IMR-90 (cell line): Measurements from ENCODE around the gene PKHD1. TPM values are rescaled to one million over a fixed set of nuclear protein-coding genes. Genes with fewer than 3 reads are reported as not detected.

ENCODE experiments used
- ATAC-seq: fragments of 200-7000 bp; cut with Tn5 transposase; 2 replicates; pipeline ENCODE4 v1.9.1; 2020; ENCODE audit warnings: low read depth, mild to moderate bottlenecking, moderate library complexity
- BruUV-seq: library from RNA; stranded (reverse); fragments of 400-500 nt; replicated peaks from 2 replicates; lab custom pipeline; 2021; lab: Mats Ljungman, UMichigan
- CTCF ChIA-PET: fragments of 300-600 bp; formaldehyde crosslinking; extraction: SDS; loops from one replicate; lab custom pipeline; 2021; ENCODE audit warnings: antibody characterized with exemption; lab: Yijun Ruan, JAX
- POLR2A ChIA-PET: fragments of 300-600 bp; sonication (Branson Sonifier 250); formaldehyde crosslinking; loops from one replicate; lab custom pipeline; 2022; ENCODE audit warnings: antibody characterized with exemption; ENCODE audit not compliant: unreplicated experiment; lab: Charles Lee
- DNase-seq: peaks from one replicate; pipeline ENCODE4 v3.0.0; 2013
- H2AFZ ChIP-seq: replicated peaks from 2 replicates; pipeline ENCODE3; 2013; ENCODE audit warnings: low read length, mild to moderate bottlenecking; ENCODE audit not compliant: poor library complexity
- H2AK5ac ChIP-seq: 2 replicates; pipeline ENCODE4 v1.6.1; 2013; ENCODE audit warnings: low read depth, low read length, inconsistent platforms
- H2AK9ac ChIP-seq: replicated peaks from 2 replicates; pipeline ENCODE3; 2013; ENCODE audit warnings: mild to moderate bottlenecking, low read depth, low read length, moderate library complexity; ENCODE audit not compliant: poor library complexity
- H2BK120ac ChIP-seq: 2 replicates; pipeline ENCODE4 v1.6.1; 2013; ENCODE audit warnings: low read depth, low read length, inconsistent platforms
- H2BK15ac ChIP-seq: 3 replicates; pipeline ENCODE4 v1.6.1; 2013; ENCODE audit warnings: low read depth, low read length, inconsistent platforms
- H2BK20ac ChIP-seq: 2 replicates; pipeline ENCODE4 v1.6.1; 2013; ENCODE audit warnings: low read depth, mild to moderate bottlenecking, inconsistent platforms, low read length, moderate library complexity
- H2BK5ac ChIP-seq: 2 replicates; pipeline ENCODE4 v1.6.1; 2013; ENCODE audit warnings: mild to moderate bottlenecking, low read depth, low read length, inconsistent platforms; ENCODE audit not compliant: poor library complexity, severe bottlenecking
- H3K14ac ChIP-seq: replicated peaks from 2 replicates; pipeline ENCODE4 v1.6.1; 2013; ENCODE audit warnings: low read depth, low read length, inconsistent platforms
- H3K18ac ChIP-seq: 2 replicates; pipeline ENCODE4 v1.6.1; 2013; ENCODE audit warnings: low read depth, low read length, control low read depth
- H3K23ac ChIP-seq: 2 replicates; pipeline ENCODE4 v1.6.1; 2013; ENCODE audit warnings: low read depth, low read length, inconsistent platforms
- H3K27ac ChIP-seq: 2 replicates; pipeline ENCODE4 v1.5.1; 2013; ENCODE audit warnings: mild to moderate bottlenecking, control low read depth, low read length; ENCODE audit not compliant: insufficient read depth
- H3K27me3 ChIP-seq: 2 replicates; pipeline ENCODE4 v1.6.1; 2013; ENCODE audit warnings: low read length; ENCODE audit not compliant: control insufficient read depth, insufficient read depth
- H3K36me3 ChIP-seq: 2 replicates; pipeline ENCODE4 v1.6.1; 2013; ENCODE audit warnings: low read length, mixed read lengths; ENCODE audit not compliant: control insufficient read depth, insufficient read depth
- H3K4ac ChIP-seq: 2 replicates; pipeline ENCODE4 v1.6.1; 2013; ENCODE audit warnings: low read depth, low read length, inconsistent platforms
- H3K4me1 ChIP-seq: 2 replicates; pipeline ENCODE4 v1.6.1; 2013; ENCODE audit warnings: low read length, mixed read lengths; ENCODE audit not compliant: control insufficient read depth, insufficient read depth
- H3K4me2 ChIP-seq: 2 replicates; pipeline ENCODE4 v1.6.1; 2013; ENCODE audit warnings: low read depth, mild to moderate bottlenecking, control low read depth, low read length, moderate library complexity
- H3K4me3 ChIP-seq: 2 replicates; pipeline ENCODE4 v1.5.1; 2013; ENCODE audit warnings: low read depth, mild to moderate bottlenecking, control low read depth, low read length, moderate library complexity; ENCODE audit not compliant: insufficient read depth
- H3K56ac ChIP-seq: 2 replicates; pipeline ENCODE4 v1.6.1; 2013; ENCODE audit warnings: low read length, inconsistent platforms; ENCODE audit not compliant: insufficient read depth; ENCODE audit errors: extremely low read depth
- H3K79me1 ChIP-seq, 2 experiments: 2 replicates each; pipeline ENCODE4 v1.6.1; 2013; ENCODE audit warnings: low read length in 2 of 2, inconsistent platforms in 1 of 2, low read depth in 1 of 2
- H3K9ac ChIP-seq: 2 replicates; pipeline ENCODE4 v1.6.1; 2013; ENCODE audit warnings: low read depth, low read length, control low read depth
- H3K9me1 ChIP-seq: 2 replicates; pipeline ENCODE4 v1.6.1; 2013; ENCODE audit warnings: low read length, inconsistent platforms; ENCODE audit not compliant: insufficient read depth
- H3K9me3 ChIP-seq: 2 replicates; pipeline ENCODE4 v1.6.1; 2013; ENCODE audit warnings: low read length; ENCODE audit not compliant: control insufficient read depth, insufficient read depth
- H4K20me1 ChIP-seq: 2 replicates; pipeline ENCODE4 v1.6.1; 2013; ENCODE audit warnings: low read length, inconsistent platforms; ENCODE audit not compliant: insufficient read depth
- H4K5ac ChIP-seq: 2 replicates; pipeline ENCODE4 v1.6.1; 2013; ENCODE audit warnings: mild to moderate bottlenecking, low read depth, low read length, control low read depth
- H4K8ac ChIP-seq, 2 experiments: 2 replicates each; pipeline ENCODE4 v1.6.1; 2013; ENCODE audit warnings: low read depth in 2 of 2, low read length in 2 of 2, control low read depth in 1 of 2, inconsistent platforms in 1 of 2
- H4K91ac ChIP-seq: 2 replicates; pipeline ENCODE4 v1.6.1; 2013; ENCODE audit warnings: low read depth, low read length, inconsistent platforms; ENCODE audit not compliant: insufficient read depth
- BHLHE40 ChIP-seq: fragments of 150-350 bp; IDR thresholded peaks from 2 replicates; pipeline ENCODE4 v1.6.1; 2016; ENCODE audit warnings: mild to moderate bottlenecking, low read depth, low read length
- ELK1 ChIP-seq: fragments of 150-350 bp; IDR thresholded peaks from 2 replicates; pipeline ENCODE4 v1.6.1; 2016; ENCODE audit warnings: low read depth, mild to moderate bottlenecking, low read length, moderate library complexity, borderline replicate concordance
- FOS ChIP-seq: fragments of 150-350 bp; IDR thresholded peaks from 2 replicates; pipeline ENCODE4 v1.6.1; 2016; ENCODE audit warnings: low read depth, low read length
- MAFK ChIP-seq: IDR thresholded peaks from 2 replicates; pipeline ENCODE4 v1.6.1; 2012; ENCODE audit warnings: low read depth, low read length, improper control_type of control experiment
- MAZ ChIP-seq: IDR thresholded peaks from 2 replicates; pipeline ENCODE4 v1.6.1; 2012; ENCODE audit warnings: low read depth, mild to moderate bottlenecking, low read length, improper control_type of control experiment, moderate library complexity, borderline replicate concordance
- MXI1 ChIP-seq: IDR thresholded peaks from 2 replicates; pipeline ENCODE4 v1.6.1; 2012; ENCODE audit warnings: low read depth, mild to moderate bottlenecking, low read length, moderate library complexity, borderline replicate concordance
- RAD21 ChIP-seq: IDR thresholded peaks from 2 replicates; pipeline ENCODE4 v1.6.1; 2012; ENCODE audit warnings: low read length, improper control_type of control experiment
- RCOR1 ChIP-seq: IDR thresholded peaks from 2 replicates; pipeline ENCODE4 v1.6.1; 2012; ENCODE audit warnings: mild to moderate bottlenecking, low read length, improper control_type of control experiment; ENCODE audit not compliant: insufficient replicate concordance
- RFX5 ChIP-seq: IDR thresholded peaks from 2 replicates; pipeline ENCODE4 v1.8.0; 2012; ENCODE audit warnings: low read depth, mild to moderate bottlenecking, low read length, moderate library complexity
- SMC3 ChIP-seq: fragments of 150-350 bp; IDR thresholded peaks from 2 replicates; pipeline ENCODE4 v1.6.1; 2016; ENCODE audit warnings: low read depth, mild to moderate bottlenecking, antibody characterized with exemption, low read length, moderate library complexity
- USF2 ChIP-seq: fragments of 150-350 bp; IDR thresholded peaks from 2 replicates; pipeline ENCODE4 v1.6.1; 2017; ENCODE audit warnings: mild to moderate bottlenecking, antibody characterized with exemption, low read length, low read depth
- dilution Hi-C: fragments of 300-500 bp; cut with HindIII; formaldehyde crosslinking; loops from one replicate; pipeline ENCODE4 v1.14.3; 2018; ENCODE audit warnings: low sequenced_read_pairs; ENCODE audit not compliant: unreplicated experiment
- in situ Hi-C: fragments of 300-500 bp; cut with MboI; formaldehyde crosslinking; loops from 3 replicates; pipeline ENCODE4 v1.14.3; 2019; ENCODE audit warnings: low sequenced_read_pairs, inconsistent platforms, mixed read lengths
- intact Hi-C: fragments of 100-400 bp; cut with micrococcal nuclease; formaldehyde crosslinking; loops from 2 replicates; pipeline ENCODE4 v1.10.0; 2022
- polyA plus RNA-seq, 3 experiments: library from polyadenylated mRNA; depleted of rRNA; stranded (reverse); fragments of >200 nt; gene quantifications; 2 replicates each; pipeline ENCODE4 v1.2.3, GENCODE V29; 2012; ENCODE audit warnings: low replicate concordance in 1 of 3
- total RNA-seq: library from RNA; depleted of rRNA; stranded (reverse); fragments of >200 nt; gene quantifications from 2 replicates; pipeline ENCODE4 v1.2.3, GENCODE V29; 2012

The PKHD1 gene
- total and polyA plus RNA-seq, 2 of the 4 experiments (the other 2 are of a cell fraction), result not detected

- no peak overlapping the region for H4K91ac ChIP-seq
- DNase-seq (no peak), ATAC-seq (no peak)
- no peak overlapping the region for H2AK9ac ChIP-seq
- H3K4me1 ChIP-seq, result no peaks in the 10 kb centered on the region
- H3K23ac ChIP-seq, result no peak overlapping the region
- H2BK5ac ChIP-seq, result no peak overlapping the region
- H3K56ac ChIP-seq, result no peak overlapping the region
- H3K4me2 ChIP-seq, result no peak overlapping the region
- no peak overlapping the region for H3K4ac ChIP-seq
- H2BK20ac ChIP-seq, result no peak overlapping the region
- H4K5ac ChIP-seq, result no peak overlapping the region
- no peak overlapping the region for H3K14ac ChIP-seq
- no peak overlapping the region for H2AK5ac ChIP-seq
- H3K79me1 ChIP-seq, result no peaks in the 10 kb centered on the region
- intact Hi-C loops (no loop called here), in situ Hi-C loops (no loop called here), dilution Hi-C loops (no loop called here)
- POLR2A ChIA-PET, result no interaction called here
- H3K18ac ChIP-seq, result no peak overlapping the region
- CTCF ChIA-PET, result no interaction called here
- no peaks in the 10 kb centered on the region for H4K20me1 ChIP-seq
- no peaks in the 10 kb centered on the region for H3K27me3 ChIP-seq
- no peak overlapping the region for H3K9ac ChIP-seq
- no peak overlapping the region for H2AFZ ChIP-seq
- no peak overlapping the region for H3K4me3 ChIP-seq
- H3K36me3 ChIP-seq, result no peaks in the 10 kb centered on the region
- TF ChIP-seq MAFK (no peak), RAD21 (no peak), RFX5 (no peak), SMC3 (no peak), RCOR1 (no peak), MXI1 (no peak), MAZ (no peak), FOS (no peak), ELK1 (no peak), BHLHE40 (no peak), USF2 (no peak)
- H2BK15ac ChIP-seq, result no peak overlapping the region
- no TSS peak for BruUV-seq
- H3K9me1 ChIP-seq, result no peaks in the 10 kb centered on the region
- no peak overlapping the region for H4K8ac ChIP-seq
- no peak overlapping the region for H2BK120ac ChIP-seq
- no peaks in the 10 kb centered on the region for H3K9me3 ChIP-seq
- no peak overlapping the region for H3K27ac ChIP-seq
Observed at GRCh38 chr6:52116605-52116948, 29.2 kb upstream of the PKHD1 start.
